NCI-H446 treated with DMSO at 0.1 percent for 48 hours (cell line): ENCODE measurements around the gene ACTR1A.
A peak's percentile ranks its signal among the peaks of the same experiment; 100 is the strongest.
"Not testable (repeated sequence)": the region's sequence is repeated elsewhere in the genome, so short reads cannot be mapped to it uniquely, and the experiment has no call there.

Experiments
- DNase-seq: peaks from one replicate; lab custom pipeline; 2025; lab: John Stamatoyannopoulos, UW

ACTR1A gene

GRCh38 chr10:102502337-102503151 is at the start of gene ACTR1A:
ACTR1A (minus strand) TSS chr10:102502712; CDS start chr10:102502647, 65 bp downstream.
- peak; percentile 98 for DNase-seq

GRCh38 chr10:102550636-102551210 is 48.2 kb upstream of the ACTR1A start:
- no peak for DNase-seq

GRCh38 chr10:102549549-102549948 is 47.0 kb upstream of the ACTR1A start:
- no peak for DNase-seq

- DNase-seq = no peak
Measured at GRCh38 chr10:102546606-102547320, 44.3 kb upstream of the ACTR1A start.

GRCh38 chr10:102545997-102546396 is 43.5 kb upstream of the ACTR1A start:
- DNase-seq = no peak

GRCh38 chr10:102545265-102545871 is 42.9 kb upstream of the ACTR1A start:
- DNase-seq = no peak

- no peak for DNase-seq
Measured at GRCh38 chr10:102542800-102543418, 40.4 kb upstream of the ACTR1A start.

GRCh38 chr10:102540023-102540422 is 37.5 kb upstream of the ACTR1A start:
- DNase-seq = no peak

- DNase-seq = no peak
Measured at GRCh38 chr10:102538811-102539210, 36.3 kb upstream of the ACTR1A start.

- no peak for DNase-seq
Measured at GRCh38 chr10:102537948-102538347, 35.4 kb upstream of the ACTR1A start.

- no peak for DNase-seq
Measured at GRCh38 chr10:102537367-102537766, 34.9 kb upstream of the ACTR1A start.

- no peak for DNase-seq
Measured at GRCh38 chr10:102535481-102536147, 33.1 kb upstream of the ACTR1A start.

GRCh38 chr10:102534966-102535365 is 32.5 kb upstream of the ACTR1A start:
- not testable (repeated sequence) for DNase-seq

GRCh38 chr10:102534333-102534732 is 31.8 kb upstream of the ACTR1A start:
- DNase-seq = no peak

- no peak for DNase-seq
Measured at GRCh38 chr10:102527546-102527945, 25.0 kb upstream of the ACTR1A start.

- DNase-seq = no peak
Measured at GRCh38 chr10:102524746-102525145, 22.2 kb upstream of the ACTR1A start.

- no peak for DNase-seq
Measured at GRCh38 chr10:102523250-102524029, 20.9 kb upstream of the ACTR1A start.

GRCh38 chr10:102522874-102523249 is 20.4 kb upstream of the ACTR1A start:
- DNase-seq = no peak

- DNase-seq = no peak
Measured at GRCh38 chr10:102519246-102519825, 16.8 kb upstream of the ACTR1A start.

- DNase-seq = no peak
Measured at GRCh38 chr10:102517553-102517952, 15.0 kb upstream of the ACTR1A start.
